SK-N-SH treated with all-trans-retinoic acid at 6 μM for 48 hours (cell line): ENCODE results near the gene TCP10L.

ENCODE experiments used
- ATAC-seq: fragments of 200-7000 bp; cut with Tn5 transposase; 3 replicates; pipeline ENCODE4 v1.9.1; 2020; ENCODE audit warnings: mild to moderate bottlenecking, moderate library complexity
- ARNTL ChIP-seq: fragments of 450-650 bp; formaldehyde crosslinking; IDR thresholded peaks from 2 replicates; pipeline ENCODE4 v1.5.0; 2020; ENCODE audit warnings: low read depth, mild to moderate bottlenecking, moderate library complexity, borderline replicate concordance
- BACH2 ChIP-seq: fragments of 250-450 bp; sonication (Bioruptor Pico); IDR thresholded peaks from 2 replicates; pipeline ENCODE4 v1.9.0; 2021; ENCODE audit warnings: mild to moderate bottlenecking, borderline replicate concordance
- CSDC2 ChIP-seq: fragments of 250-450 bp; sonication (Bioruptor Pico); IDR thresholded peaks from 2 replicates; pipeline ENCODE4 v1.5.0; 2020; ENCODE audit warnings: mild to moderate bottlenecking, moderate library complexity
- GLIS3 ChIP-seq: fragments of 250-450 bp; sonication (Bioruptor Pico); IDR thresholded peaks from 2 replicates; pipeline ENCODE4 v1.5.0; 2020; ENCODE audit warnings: mild to moderate bottlenecking, moderate library complexity
- ISL1 ChIP-seq: fragments of 250-450 bp; sonication (Bioruptor Pico); IDR thresholded peaks from 2 replicates; pipeline ENCODE4 v2.1.2; 2022; ENCODE audit warnings: mild to moderate bottlenecking, moderate library complexity
- POU6F1 ChIP-seq: fragments of 250-450 bp; sonication (Bioruptor Pico); IDR thresholded peaks from 2 replicates; pipeline ENCODE4 v1.8.0; 2021; ENCODE audit warnings: low read depth, mild to moderate bottlenecking, moderate library complexity, borderline replicate concordance
- PPARA ChIP-seq: fragments of 250-450 bp; sonication (Bioruptor Pico); IDR thresholded peaks from 2 replicates; pipeline ENCODE4 v1.5.0; 2020; ENCODE audit warnings: mild to moderate bottlenecking, borderline replicate concordance
- RARB ChIP-seq: fragments of 250-450 bp; sonication (Bioruptor Pico); IDR thresholded peaks from 2 replicates; pipeline ENCODE4 v1.8.0; 2021; ENCODE audit warnings: mild to moderate bottlenecking, moderate library complexity
- SNAI2 ChIP-seq: fragments of 250-450 bp; sonication (Bioruptor Pico); IDR thresholded peaks from 2 replicates; pipeline ENCODE4 v1.5.0; 2020; ENCODE audit warnings: mild to moderate bottlenecking, moderate library complexity
- TCF4 ChIP-seq: fragments of 250-450 bp; sonication (Bioruptor Pico); IDR thresholded peaks from 2 replicates; pipeline ENCODE4 v1.8.0; 2021; ENCODE audit warnings: mild to moderate bottlenecking, moderate library complexity, borderline replicate concordance
- TOX ChIP-seq: fragments of 250-450 bp; sonication (Bioruptor Pico); IDR thresholded peaks from 2 replicates; pipeline ENCODE4 v1.8.0; 2021; ENCODE audit warnings: mild to moderate bottlenecking, moderate library complexity, borderline replicate concordance
- TSHZ2 ChIP-seq: fragments of 250-450 bp; sonication (Bioruptor Pico); IDR thresholded peaks from 2 replicates; pipeline ENCODE4 v1.5.0; 2020; ENCODE audit warnings: mild to moderate bottlenecking, moderate library complexity
- ZC3H10 ChIP-seq: fragments of 250-450 bp; sonication (Bioruptor Pico); IDR thresholded peaks from 2 replicates; pipeline ENCODE4 v1.5.1; 2021; ENCODE audit warnings: mild to moderate bottlenecking, moderate library complexity
- ZFP3 ChIP-seq: fragments of 250-450 bp; sonication (Bioruptor Pico); IDR thresholded peaks from 2 replicates; pipeline ENCODE4 v1.5.0; 2020; ENCODE audit warnings: mild to moderate bottlenecking, moderate library complexity
- ZFP30 ChIP-seq: fragments of 450-650 bp; formaldehyde crosslinking; IDR thresholded peaks from 2 replicates; pipeline ENCODE4 v1.5.0; 2022; ENCODE audit warnings: mild to moderate bottlenecking, moderate library complexity
- ZNF565 ChIP-seq: fragments of 450-650 bp; formaldehyde crosslinking; conservative IDR thresholded peaks from 2 replicates; pipeline ENCODE4 v1.5.0; 2020; ENCODE audit warnings: low read depth, mild to moderate bottlenecking, moderate library complexity
- ZNF70 ChIP-seq: fragments of 450-650 bp; formaldehyde crosslinking; IDR thresholded peaks from 2 replicates; pipeline ENCODE4 v1.5.0; 2020; ENCODE audit warnings: mild to moderate bottlenecking, moderate library complexity
- ZNF8 ChIP-seq: fragments of 450-650 bp; formaldehyde crosslinking; IDR thresholded peaks from 2 replicates; pipeline ENCODE4 v1.5.0; 2020; ENCODE audit warnings: mild to moderate bottlenecking, moderate library complexity
- TF ChIP-seq, protein P1 (sequence below): fragments of 250-450 bp; sonication (Bioruptor Pico); IDR thresholded peaks from 2 replicates; pipeline ENCODE4 v1.5.1; 2021; ENCODE audit warnings: mild to moderate bottlenecking, moderate library complexity
- TF ChIP-seq, protein P2 (sequence below): fragments of 250-450 bp; sonication (Bioruptor Pico); IDR thresholded peaks from 2 replicates; pipeline ENCODE4 v1.8.0; 2020; ENCODE audit warnings: mild to moderate bottlenecking, moderate library complexity, borderline replicate concordance
- TF ChIP-seq, protein P3 (sequence below): fragments of 250-450 bp; sonication (Bioruptor Pico); IDR thresholded peaks from 2 replicates; pipeline ENCODE4 v1.5.1; 2020; ENCODE audit warnings: low read depth, mild to moderate bottlenecking, moderate library complexity

The TCP10L gene

DNA sequence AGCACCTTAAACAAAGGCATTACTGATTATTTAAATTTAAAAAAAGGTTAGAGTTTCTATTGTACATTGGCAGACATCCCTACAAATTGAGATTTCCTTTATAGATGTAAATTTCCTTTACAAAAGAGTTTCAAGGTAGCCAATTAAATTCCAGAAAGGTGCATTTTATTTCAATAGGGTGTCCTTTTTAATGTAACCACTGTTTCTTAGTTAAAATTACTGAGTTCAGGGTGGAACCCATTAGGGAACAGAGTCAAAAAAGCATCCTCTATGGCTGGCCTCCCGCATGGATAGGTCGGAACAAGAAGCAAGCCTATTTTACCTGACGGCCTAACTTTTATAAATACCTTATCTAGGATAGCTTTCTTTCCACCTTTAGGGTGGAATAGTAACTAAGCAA is 24.4 kb downstream of the TCP10L start:
- ATAC-seq = no peak
- no peak for TF ChIP-seq ZFP30 (CRISPR knock-in tag)
- no peak for TF ChIP-seq TSHZ2 (CRISPR knock-in tag)
- no peak for TF ChIP-seq ZNF8 (CRISPR knock-in tag)
- no peak for TF ChIP-seq POU6F1 (CRISPR knock-in tag)
- TF ChIP-seq PPARA (CRISPR knock-in tag) = no peak
- no peak for TF ChIP-seq TOX (CRISPR knock-in tag)
- no peak for TF ChIP-seq ISL1 (CRISPR knock-in tag)
- TF ChIP-seq GLIS3 (CRISPR knock-in tag) = no peak
- no peak for TF ChIP-seq SNAI2 (CRISPR knock-in tag)
- TF ChIP-seq, protein P1, sequence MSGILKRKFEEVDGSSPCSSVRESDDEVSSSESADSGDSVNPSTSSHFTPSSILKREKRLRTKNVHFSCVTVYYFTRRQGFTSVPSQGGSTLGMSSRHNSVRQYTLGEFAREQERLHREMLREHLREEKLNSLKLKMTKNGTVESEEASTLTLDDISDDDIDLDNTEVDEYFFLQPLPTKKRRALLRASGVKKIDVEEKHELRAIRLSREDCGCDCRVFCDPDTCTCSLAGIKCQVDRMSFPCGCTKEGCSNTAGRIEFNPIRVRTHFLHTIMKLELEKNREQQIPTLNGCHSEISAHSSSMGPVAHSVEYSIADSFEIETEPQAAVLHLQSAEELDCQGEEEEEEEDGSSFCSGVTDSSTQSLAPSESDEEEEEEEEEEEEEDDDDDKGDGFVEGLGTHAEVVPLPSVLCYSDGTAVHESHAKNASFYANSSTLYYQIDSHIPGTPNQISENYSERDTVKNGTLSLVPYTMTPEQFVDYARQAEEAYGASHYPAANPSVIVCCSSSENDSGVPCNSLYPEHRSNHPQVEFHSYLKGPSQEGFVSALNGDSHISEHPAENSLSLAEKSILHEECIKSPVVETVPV (CRISPR knock-in tag) = no peak
- TF ChIP-seq, protein P2, sequence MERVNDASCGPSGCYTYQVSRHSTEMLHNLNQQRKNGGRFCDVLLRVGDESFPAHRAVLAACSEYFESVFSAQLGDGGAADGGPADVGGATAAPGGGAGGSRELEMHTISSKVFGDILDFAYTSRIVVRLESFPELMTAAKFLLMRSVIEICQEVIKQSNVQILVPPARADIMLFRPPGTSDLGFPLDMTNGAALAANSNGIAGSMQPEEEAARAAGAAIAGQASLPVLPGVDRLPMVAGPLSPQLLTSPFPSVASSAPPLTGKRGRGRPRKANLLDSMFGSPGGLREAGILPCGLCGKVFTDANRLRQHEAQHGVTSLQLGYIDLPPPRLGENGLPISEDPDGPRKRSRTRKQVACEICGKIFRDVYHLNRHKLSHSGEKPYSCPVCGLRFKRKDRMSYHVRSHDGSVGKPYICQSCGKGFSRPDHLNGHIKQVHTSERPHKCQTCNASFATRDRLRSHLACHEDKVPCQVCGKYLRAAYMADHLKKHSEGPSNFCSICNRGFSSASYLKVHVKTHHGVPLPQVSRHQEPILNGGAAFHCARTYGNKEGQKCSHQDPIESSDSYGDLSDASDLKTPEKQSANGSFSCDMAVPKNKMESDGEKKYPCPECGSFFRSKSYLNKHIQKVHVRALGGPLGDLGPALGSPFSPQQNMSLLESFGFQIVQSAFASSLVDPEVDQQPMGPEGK (CRISPR knock-in tag) = no peak
- no peak for TF ChIP-seq BACH2 (CRISPR knock-in tag)
- no peak for TF ChIP-seq ZC3H10 (CRISPR knock-in tag)
- no peak for TF ChIP-seq ARNTL (CRISPR knock-in tag)
- TF ChIP-seq ZNF565 (CRISPR knock-in tag) = no peak
- TF ChIP-seq, protein P3, sequence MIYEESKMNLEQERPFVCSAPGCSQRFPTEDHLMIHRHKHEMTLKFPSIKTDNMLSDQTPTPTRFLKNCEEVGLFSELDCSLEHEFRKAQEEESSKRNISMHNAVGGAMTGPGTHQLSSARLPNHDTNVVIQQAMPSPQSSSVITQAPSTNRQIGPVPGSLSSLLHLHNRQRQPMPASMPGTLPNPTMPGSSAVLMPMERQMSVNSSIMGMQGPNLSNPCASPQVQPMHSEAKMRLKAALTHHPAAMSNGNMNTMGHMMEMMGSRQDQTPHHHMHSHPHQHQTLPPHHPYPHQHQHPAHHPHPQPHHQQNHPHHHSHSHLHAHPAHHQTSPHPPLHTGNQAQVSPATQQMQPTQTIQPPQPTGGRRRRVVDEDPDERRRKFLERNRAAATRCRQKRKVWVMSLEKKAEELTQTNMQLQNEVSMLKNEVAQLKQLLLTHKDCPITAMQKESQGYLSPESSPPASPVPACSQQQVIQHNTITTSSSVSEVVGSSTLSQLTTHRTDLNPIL = no peak

GRCh38 chr21:32559006-32559610 is 26.2 kb downstream of the TCP10L start:
- ATAC-seq = no peak
- TF ChIP-seq CSDC2 (CRISPR knock-in tag) (no peak), ZNF565 (CRISPR knock-in tag) (no peak), TOX (CRISPR knock-in tag) (no peak), RARB (CRISPR knock-in tag) (no peak), ZC3H10 (CRISPR knock-in tag) (no peak), TCF4 (CRISPR knock-in tag) (no peak), ZFP3 (CRISPR knock-in tag) (no peak), ZNF70 (CRISPR knock-in tag) (no peak), ZFP30 (CRISPR knock-in tag) (no peak), GLIS3 (CRISPR knock-in tag) (no peak)
- TF ChIP-seq, protein P2 (CRISPR knock-in tag) = no peak
- TF ChIP-seq, protein P1 (CRISPR knock-in tag) = no peak
